Measurements from ENCODE around the gene JDP2.
A peak's percentile ranks its signal among the peaks of the same experiment; 100 is the strongest.
"Not testable (repeated sequence)": the region's sequence is repeated elsewhere in the genome, so short reads cannot be mapped to it uniquely, and the experiment has no call there.

JDP2 gene, protein sequence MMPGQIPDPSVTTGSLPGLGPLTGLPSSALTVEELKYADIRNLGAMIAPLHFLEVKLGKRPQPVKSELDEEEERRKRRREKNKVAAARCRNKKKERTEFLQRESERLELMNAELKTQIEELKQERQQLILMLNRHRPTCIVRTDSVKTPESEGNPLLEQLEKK

DNA sequence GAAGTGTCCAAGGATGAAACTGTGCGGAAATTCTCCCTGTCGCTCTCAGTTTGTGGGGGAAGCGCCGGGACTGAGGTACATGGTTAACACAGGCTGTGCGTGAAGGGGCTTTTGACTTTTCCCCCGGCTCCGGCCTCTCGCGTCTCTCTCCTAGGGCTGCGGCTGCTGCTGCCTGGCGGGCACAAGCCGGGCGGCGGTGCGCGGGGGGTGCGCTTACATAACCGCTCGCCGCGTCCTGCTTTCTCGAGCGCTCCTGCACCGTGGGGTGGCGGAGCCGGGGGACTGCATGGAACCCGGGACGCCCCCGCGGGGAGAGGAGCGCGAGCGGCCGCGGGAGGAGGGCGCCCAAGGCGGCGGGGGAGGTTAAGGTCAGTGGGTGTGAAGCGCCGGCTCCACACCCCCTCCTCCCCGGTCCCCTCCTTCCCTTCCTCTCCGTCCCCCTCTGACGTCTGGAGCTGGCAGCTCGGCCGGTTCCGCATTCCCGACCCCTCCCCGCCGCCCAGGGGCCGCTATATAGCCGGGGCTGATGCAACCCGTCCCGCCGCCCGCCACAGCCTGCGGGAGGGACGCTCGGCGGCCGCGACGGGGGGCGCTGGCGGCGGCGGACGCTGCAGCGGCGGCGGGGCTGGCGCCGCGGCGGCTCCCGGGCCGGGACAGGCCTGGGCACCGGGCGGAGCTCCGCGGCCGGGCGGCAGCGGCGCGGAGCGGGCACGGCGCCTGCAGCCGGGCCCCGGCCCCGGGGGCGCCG lies at the start of gene JDP2:
JDP2 (plus strand) TSS at position 541 of the 748 bp plus-strand sequence. CDS start 9,899 bp downstream, outside the sequence.
- peak; percentile 32 for DNase-seq

DNA sequence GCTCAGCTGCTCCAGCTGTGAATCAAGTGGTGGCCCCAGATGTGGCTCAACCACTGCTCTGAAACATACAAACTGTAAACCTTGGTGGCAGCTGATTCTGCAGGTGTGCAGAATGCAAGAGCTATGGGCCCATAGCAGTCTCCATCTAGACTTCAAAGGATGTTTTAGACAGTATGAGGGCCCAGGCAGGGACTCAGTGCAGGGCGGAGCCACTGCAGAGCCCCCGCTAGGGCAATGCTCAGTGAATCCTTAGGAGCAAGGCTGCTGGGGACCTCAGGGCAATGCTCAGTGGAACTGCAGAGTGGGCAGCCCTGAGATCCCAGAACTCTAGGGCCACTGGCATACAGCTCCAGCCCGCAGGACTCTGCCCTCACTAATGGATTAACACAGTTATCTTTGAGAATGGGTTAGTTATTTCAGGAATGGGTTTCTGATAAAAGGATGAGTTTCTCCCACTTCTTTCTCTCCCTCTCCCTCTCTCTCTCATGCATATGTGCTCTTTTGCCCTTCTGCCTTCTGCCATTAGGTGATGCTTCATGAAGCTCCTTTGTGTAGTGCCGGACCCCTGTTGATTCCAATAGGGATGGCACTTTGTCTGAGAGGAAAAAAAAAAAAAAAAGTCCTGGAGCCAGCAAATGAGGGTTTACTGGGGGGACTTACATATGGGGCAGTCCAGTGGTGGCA lies 48.4 kb upstream of the JDP2 start:
- DNase-seq, result no peak

DNA sequence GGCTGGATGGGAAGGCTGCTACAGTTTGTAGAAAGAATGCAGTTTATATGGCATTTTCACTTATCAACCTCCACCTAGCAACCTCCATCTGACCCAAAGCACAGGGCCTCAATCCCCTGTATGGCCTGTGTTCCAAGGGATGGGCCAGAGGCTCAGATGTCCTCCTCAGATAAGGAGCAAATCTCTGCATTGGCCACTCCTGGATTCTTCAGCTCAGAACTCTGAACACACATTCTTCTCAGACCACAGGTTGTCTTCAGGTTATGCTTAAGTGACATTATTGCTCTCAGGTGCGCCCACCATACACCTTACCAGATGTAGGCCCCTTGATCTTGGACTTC lies 47.9 kb upstream of the JDP2 start:
- DNase-seq, result no peak

DNA sequence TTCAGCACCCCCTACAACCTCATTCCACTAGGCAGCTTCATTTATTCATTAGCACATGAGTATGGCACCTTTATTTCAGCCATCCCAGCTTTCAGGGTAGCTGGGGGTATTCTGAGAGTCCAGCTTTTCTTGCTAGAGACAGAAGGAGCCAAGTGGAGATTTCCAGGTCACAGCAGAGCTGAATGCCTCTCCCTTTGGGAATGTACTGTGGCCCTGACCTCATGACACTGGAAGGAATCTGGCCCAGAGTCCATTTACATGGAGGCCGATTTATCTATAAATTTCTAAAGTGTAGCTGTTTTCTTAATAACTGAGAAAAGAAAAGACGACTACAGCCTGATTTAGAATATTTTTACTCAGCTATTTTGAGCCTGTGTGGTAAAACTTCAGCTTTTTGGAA lies 47.2 kb upstream of the JDP2 start:
- no peak for DNase-seq

DNA sequence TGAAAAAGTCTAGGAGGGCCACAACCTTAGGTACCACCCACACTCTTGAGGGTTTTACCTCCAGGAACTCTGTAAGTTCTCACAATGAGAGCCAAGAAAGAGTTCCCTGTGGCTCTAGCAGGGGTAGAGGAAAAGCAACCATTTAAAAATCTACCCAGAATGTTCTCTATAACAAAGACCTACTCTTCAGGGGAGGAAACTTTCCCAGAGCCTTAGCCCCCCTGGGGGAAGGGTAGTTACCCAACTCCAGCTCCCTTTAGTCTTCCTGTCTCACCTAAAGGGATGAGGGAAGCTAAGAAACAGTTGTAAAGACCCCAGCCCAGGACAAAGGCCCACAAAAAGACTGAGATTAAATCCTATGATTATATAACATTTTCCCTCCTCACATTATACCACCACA lies 46.2 kb upstream of the JDP2 start:
- DNase-seq, result no peak

DNA sequence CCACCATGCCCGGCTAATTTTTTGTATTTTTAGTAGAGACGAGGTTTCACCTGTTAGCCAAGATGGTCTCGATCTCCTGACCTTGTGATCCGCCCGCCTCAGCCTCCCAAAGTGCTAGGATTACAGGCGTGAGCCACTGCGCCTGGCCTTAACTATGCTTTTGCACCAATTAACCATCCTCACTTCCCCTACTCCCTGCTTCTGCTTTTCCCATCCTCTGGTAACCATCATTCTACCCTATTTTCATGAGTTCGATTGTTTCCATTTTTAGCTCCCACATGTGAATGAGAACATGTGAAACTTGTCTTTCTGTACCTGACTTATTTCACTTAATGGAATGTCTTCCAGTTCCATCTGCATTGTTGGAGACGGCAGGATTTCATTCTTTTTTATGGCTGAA lies 44.6 kb upstream of the JDP2 start:
- not testable (repeated sequence) for DNase-seq

DNA sequence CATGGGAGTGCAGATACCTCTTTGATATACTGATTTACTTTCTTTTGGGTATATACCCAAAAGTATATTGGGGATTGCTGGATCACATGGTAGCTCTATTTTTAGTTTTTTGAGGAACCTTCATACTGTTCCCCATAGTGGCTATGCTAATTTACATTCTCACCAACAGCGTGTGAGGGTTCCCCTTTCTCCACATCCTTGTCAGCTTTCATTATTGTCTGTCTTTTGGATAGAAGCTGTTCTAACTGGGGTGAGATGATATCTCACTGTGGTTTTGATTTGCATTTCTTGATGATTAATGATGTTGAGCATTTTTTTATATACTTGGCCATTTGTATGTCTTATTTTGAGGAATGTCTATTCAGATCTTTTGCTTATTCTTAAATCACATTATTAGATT lies 44.1 kb upstream of the JDP2 start:
- no peak for DNase-seq

DNA sequence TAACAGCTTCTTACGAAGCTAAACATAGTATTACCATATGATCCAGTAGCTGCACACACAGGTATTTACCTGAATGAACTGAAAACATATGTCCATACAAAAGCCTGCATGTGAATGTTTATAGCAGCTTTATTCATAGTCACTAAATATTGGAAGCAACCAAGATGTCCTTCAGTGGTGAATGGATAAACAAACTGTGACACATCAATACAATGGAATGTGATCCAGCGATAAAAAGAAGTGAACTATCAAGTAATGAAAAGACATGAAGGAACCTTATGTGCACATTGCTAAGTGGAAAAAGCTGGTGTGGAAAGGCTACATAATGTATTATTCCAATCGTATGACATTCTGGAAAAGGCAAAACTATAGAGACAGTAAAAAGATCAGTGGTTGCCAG lies 38.1 kb upstream of the JDP2 start:
- no peak for DNase-seq

DNA sequence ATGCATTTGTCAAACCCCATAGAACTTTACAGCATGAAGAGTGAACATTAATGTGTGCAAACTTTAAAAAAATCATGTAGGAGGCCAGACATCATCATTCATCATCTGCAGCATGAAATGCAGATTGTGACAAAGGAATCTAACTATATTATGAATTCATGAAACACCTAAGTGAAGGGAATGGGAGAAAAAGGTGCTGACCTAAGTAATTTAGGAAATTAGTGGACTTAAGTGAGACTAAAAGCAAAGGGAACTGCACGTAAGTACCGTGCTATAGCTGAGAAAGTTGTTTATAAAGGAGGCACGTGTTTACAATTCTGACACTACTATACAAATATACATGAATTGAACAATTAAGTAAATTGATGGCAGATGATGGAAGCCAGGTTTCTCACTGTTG lies 37.6 kb upstream of the JDP2 start:
- DNase-seq, result no peak

DNA sequence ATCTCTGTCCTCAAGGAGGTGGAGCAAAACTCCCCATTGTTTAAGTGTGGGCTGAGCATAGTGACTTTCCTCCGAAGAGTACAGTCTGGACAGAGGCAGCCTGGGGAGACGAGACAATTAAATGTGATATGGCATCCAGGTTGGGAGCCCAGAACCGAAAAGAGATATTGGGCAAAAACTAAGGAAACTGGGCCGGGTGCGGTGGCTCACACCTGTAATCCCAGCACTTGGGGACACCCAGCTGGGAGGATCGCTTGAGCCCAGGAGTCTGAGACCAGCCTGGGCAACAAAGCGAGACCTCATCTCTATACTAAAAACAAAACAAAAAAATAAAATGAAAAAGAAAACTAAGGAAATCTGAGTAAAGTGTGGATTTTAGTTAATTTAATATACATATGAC lies 35.9 kb upstream of the JDP2 start:
- no peak for DNase-seq

DNA sequence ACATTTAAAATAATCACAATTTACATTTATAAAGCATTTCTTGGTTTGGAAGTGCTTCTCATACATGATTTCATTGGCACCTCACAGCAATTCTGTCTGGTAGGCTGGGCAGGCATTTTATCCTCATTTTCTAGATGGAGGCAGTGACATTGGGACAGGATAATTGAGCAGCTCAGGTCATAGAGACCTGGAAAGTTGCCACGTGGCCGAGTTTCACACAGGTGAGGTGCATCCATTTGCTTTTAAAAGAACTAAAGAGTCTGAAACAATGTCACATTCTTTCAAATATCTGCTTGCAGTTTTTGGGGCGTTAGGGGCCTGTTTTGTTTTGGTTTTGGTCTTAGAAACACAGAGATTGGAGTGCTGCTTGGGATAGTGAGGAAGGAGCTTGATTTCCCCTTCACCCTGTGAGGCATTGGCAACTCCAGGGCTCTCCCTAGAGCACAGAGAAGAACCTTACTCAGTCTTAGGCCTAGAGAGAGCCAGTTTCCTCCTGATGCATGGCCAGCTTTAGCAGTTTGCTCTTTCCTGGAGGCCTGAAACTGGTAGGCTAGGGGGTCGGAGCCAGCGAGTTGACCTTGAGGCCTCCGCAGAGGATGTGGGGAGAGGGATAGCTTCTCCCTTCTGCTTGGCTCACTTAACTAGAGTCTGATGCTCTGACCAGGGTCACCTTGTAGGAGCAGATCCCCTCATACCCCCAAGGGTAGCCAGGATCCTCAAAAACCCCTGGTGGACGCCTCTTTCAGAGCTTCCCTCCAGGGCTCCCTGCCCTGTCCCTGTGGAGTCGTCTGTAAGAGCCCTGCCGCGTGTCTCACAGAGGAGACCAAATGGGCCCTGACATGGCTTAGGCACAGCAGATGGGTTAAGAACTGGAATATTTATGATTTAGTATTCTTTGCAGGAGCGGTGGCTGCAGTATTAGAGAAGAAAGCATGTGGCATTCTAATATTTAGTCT lies 34.9 kb upstream of the JDP2 start:
- DNase-seq, result no peak

DNA sequence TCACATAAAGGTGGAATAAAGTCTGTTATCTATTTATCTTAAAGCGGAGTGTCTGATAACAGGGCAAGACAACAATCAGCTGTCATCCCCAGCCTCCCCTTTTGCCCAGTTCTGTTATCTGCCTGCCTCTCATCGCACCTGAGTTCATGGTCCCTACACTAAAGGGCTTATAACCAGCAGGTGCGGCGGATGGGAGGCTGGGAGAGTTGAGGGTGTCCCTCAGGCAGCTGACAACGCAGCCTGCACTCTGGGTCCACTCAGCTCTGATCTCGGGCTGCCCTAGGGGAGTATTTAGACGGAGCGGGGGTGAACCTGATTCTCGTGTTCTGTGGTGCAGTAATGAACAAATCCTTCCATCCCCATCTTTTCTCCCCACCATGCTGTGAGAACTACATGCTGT lies 34.0 kb upstream of the JDP2 start:
- no peak for DNase-seq

DNA sequence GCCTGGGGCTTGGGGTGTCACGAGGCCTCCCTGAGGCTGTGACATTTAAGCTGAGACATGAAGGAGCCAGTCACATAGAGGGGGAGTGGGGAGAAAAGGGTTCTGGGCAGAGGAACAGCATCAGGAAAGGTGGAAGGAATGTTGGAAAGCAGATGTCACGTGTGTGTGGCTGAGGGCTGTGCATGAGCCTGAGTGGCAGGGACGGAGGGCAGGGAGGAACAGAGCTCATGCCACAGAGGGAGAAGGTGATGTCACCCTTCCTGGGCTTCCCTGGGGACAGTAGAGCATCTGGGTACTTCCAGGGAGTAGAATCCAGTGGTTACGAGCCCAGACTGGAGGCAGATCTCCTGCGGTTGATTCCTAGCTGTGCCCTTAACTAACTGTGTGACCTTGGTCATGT lies 32.0 kb upstream of the JDP2 start:
- no peak for DNase-seq

DNA sequence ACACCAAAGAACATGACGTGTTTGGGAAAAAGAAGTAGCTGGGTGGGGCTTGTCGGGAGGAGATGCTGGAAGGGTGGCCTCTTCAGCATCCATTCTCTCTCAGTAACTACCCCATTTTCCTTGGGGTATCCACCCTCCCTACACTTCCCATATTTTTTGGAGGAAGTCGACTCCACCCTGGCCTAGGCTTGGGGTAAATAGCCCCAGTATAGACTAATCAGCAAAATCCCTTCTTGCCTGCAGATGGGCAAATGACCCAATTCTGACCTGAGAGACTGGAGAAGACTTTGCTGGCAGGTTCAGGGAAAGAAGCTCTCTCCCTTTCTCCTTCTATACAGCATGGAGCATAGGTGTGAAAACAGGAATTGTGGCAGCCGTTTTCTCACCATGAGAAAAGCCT lies 28.5 kb upstream of the JDP2 start:
- DNase-seq, result no peak

DNA sequence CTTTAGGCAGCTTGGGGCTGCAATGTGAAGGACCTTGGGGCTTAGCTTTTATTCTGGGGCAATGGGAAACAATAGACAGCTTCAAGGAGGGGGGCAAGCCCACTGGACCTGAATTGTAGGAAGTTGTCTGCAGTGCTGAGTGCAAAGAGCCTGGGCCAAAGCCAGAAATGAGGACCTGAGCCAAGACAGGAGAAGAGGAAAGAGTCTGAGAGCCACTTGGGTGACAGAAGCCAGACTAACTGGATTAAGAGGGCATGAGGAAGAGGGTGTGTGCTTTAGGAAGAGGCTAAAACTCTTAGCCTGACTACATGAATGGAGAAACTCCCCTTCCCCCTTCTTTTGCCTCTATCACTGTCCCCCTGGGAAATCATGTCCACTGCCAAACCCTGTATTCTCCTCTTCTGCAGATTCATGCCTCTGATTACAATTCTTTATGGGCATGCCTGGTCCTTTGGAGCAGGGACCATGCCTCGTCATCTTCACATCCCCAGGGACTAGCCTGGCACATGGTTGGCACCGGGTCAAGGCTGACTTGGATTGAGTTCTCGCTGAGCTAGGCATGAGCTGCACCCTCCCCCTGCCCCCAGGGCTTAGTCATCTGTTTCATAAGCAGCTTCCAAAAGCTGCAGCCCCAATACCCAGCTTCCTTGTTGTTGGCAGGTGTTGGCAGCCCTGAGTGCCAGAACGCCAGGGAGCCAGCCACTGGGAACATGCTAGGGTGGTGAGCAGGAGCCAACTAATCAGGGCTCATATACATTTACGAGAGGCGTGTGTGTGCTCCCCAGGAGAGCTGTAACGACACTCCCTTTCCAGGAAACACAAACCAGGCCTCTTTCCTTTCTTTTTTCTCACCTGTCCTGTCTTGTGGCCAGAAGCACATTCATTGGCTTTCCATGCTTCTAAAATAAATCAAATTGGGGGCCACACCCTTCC lies 27.7 kb upstream of the JDP2 start:
- no peak for DNase-seq

DNA sequence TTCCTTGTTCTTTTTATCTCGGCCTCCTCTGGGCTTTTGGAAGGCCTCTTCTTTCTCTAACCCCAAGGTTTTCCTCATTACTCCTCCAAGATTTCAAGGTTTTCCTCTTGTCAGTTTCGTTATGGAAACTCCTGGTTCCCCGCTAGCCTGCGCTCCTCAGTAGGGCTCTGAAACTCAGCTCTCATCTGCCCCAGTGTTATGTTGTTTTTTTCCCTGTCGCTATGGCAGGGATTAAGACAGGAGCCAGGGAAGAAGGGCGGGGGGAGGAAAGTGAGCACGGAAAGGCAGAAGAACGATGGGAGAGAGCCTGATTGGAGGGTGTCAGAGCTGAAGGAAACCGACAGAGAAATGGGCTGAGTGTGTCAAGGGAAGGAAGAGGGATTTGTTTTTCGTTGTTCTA lies 26.5 kb upstream of the JDP2 start:
- DNase-seq, result no peak

DNA sequence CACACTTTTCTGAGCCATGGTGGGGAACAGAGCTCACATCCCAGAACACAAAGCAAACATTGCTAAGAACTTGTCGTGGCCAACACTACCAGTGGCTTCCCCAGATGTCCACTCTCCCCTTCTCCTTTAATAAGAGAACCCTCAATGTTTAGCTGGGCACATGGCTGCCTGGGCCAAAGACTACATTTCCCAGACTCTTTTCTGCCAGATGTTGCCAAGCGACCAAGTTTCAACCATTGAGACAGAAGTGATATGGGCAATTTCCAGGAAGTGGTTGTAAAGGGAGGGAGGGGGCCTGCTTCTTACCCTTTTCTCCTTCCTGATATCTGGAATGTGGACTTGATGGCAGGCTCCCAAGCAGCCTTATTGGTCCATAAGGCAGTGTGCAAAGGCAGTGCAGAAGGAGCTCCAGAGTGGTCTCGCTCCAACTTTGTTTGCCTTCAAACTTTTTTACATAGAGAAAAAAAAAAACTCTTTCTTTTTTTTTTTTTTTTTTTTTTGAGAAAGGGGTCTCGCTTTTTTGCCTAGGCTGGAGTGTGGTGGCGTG lies 24.9 kb upstream of the JDP2 start:
- DNase-seq, result no peak

DNA sequence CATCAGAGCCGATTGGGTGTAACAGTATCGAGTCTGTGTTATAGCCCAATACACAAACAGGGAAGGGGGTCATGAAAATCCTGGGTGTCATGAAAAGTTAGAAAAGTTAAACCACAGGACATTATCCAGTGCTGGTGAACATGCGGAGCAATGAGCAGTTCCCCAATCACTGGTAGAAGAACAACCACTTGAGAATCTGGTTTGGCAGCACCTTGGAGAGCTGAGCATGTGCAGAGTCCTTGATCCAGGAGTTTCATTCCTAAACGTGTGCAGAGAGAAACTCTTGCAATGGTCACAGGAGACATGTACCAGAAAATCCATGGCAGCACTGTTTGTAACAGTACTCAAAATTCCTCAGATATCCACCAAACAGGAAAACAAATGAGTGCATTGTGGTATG lies 23.0 kb upstream of the JDP2 start:
- DNase-seq, result no peak

DNA sequence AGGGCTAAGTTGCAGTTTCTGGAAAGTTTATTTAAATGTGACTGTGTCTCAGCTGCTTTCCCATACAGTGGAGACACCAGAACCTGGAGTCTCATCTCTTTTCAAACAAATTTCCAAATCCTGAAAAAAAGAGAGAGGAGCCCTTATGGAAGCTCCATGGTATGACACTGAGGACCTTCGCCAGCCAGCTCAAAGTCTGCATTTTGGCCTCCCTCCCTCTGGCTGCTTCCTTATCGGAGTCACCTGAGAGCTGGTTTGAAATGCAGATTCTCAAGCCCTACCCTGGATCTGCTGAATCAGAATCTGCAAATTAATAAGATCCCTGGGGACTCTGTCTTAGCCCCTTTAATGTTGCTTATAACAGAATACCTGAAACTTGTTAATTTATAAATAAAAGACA lies 21.7 kb upstream of the JDP2 start:
- DNase-seq, result no peak

DNA sequence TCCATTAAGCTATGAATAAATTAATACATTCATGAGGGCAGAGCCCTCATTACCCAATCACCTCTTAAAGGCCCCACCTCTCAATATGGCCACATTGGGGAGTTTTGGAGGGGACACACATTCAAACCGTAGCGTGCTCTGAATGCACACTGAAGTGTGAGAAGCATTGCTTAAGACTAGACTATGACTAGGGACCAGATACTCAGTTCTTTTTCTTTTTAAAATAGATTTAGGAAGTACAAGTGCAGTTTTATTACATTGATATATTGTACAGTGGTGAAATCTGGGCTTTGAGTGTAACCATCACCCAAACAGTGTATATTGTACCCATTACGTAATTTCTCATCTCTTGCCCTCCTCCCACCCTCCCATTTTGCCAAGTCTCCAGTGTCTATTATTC lies 21.0 kb upstream of the JDP2 start:
- no peak for DNase-seq

DNA sequence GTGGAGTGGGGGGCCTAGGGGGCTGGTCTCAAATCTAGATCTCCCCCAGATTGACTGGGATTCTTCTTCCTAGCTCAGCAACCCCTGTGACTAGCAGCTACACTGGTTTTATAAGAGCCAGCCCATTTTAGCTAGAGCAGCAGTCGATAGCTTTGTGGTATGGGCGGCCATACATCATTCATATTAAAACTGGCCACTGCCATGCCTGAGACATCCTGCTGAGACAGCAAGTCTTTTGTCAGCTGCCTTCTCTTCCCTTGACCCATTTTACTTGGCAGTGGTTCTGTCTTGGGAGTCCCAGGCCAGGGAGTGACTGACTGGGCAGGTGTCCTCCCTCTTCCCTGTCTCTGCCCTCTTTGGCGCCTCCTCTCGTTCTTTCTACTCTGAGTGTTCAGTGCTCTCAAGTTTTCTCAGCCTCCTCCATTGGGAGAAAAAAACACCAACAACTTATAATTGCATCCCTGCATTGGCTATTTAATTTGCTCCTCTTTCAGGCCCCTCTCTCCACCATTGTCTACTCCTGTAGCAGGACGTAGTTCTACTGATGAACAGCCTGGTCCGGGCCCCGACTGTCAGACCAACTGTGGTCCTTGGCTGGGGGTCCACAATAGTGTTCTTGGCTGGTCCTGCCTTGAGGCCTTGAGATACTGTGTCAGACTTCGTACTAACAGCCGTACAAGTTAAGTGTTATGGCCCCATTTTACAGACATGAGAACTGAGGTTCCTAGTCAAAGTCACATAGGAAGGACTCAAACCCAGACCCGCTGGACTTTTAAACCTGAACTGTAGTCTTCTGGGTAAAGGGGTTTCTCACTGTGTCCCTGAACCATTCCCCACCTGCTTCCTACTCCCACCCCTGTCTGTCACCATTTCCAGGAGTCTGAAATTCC lies 18.3 kb upstream of the JDP2 start:
- DNase-seq, result no peak
